ENCODE results near the gene CLINT1. TPM values are rescaled to one million over a fixed set of nuclear protein-coding genes. Genes with fewer than 3 reads are reported as not detected.
"Not testable (repeated sequence)": the region's sequence is repeated elsewhere in the genome, so short reads cannot be mapped to it uniquely, and the experiment has no call there.

CLINT1 gene
- total RNA-seq, 2 experiments from 2014 or later, result 64.9 to 68.6 TPM

DNA sequence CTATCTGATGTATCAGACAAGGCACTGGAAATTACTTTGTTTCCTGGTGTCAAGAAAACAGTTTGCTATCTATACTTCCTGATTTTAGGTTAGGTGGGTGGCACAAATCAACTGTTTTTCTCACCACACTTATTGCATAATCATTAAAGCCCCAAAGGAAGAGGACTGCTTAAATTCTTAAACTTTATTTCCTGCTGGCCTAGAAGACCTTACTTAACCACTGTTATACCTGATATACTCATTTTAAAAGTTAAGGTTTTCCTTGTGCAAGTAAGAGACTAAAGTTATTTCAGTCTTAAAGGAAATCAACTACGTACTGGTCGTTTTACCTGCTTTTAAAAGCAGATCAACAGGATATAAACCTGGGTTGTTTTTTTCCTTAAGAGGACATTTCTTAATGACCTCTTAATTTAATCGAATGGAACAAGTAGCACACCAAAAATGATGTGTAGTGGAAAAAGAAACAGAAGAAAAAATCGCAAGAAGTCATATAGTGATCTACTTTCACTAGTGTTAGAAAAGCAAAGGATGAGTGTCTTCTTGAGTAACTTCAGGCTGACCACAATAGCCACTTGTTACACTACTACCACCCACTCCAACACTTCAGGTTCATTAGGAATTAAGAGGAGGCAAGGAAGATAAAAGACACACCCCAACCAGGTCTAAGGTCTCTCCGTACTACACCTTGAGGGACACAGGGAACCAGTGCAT is 974 bp downstream of the CLINT1 start:
- Mint-ChIP-seq H3K9me3 (no peaks in the 10 kb centered on the region), H3K4me1 (peaks cover 70% of the 10 kb centered on the region), H3K27ac (peak overlapping the region; percentile 91), H3K27me3 (no peaks in the 10 kb centered on the region), H3K36me3 (ENCODE audit: low read depth) (peaks cover 14% of the 10 kb centered on the region), H3K4me3 (peak overlapping the region; percentile 90)
- no peak for DNase-seq
- ChIA-PET CTCF (interaction anchor here (0.7 to 4.0 kb wide), 9 partner anchors 8 to 137 kb away, joined by 3 to 30 read pairs (median 4); no protein-coding TSS in a partner anchor), POLR2A (interaction anchor here (0.9 to 1.0 kb wide), 4 partner anchors 10 to 55 kb away, joined by 3 read pairs; no protein-coding TSS in a partner anchor)

GRCh38 chr5:157855404-157855994 is 3.4 kb downstream of the CLINT1 start:
- ChIA-PET CTCF (interaction anchor here (0.5 to 4.0 kb wide), 12 partner anchors 10 to 117 kb away, joined by 3 to 30 read pairs (median 3); no protein-coding TSS in a partner anchor), POLR2A (interaction anchor here (1.4 to 1.7 kb wide), 3 partner anchors 9 to 713 kb away, joined by 4 to 5 read pairs (median 5); partner anchors contain the start of gene MED7)
- Mint-ChIP-seq H3K4me3 (no peak overlapping the region), H3K4me1 (peaks cover 61% of the 10 kb centered on the region), H3K36me3 (ENCODE audit: low read depth) (peaks cover 20% of the 10 kb centered on the region), H3K27ac (no peak overlapping the region), H3K27me3 (no peaks in the 10 kb centered on the region), H3K9me3 (no peaks in the 10 kb centered on the region)
- DNase-seq, result peak; percentile 22

- H3K27me3 Mint-ChIP-seq, H3K27ac Mint-ChIP-seq, POLR2A ChIA-PET, DNase-seq, H3K4me3 Mint-ChIP-seq, H3K9me3 Mint-ChIP-seq: not testable (repeated sequence)
- peaks cover 24% of the 10 kb centered on the region for H3K36me3 Mint-ChIP-seq (ENCODE audit: low read depth)
- CTCF ChIA-PET, result interaction anchor here (0.7 to 1.4 kb wide), 3 partner anchors 25 to 96 kb away, joined by 3 to 6 read pairs (median 4); no protein-coding TSS in a partner anchor
- peaks cover 50% of the 10 kb centered on the region for H3K4me1 Mint-ChIP-seq
Measured at GRCh38 chr5:157853365-157853764, 5.6 kb downstream of the CLINT1 start.

- no peaks in the 10 kb centered on the region for H3K27me3 Mint-ChIP-seq
- no peak overlapping the region for H3K27ac Mint-ChIP-seq
- H3K4me1 Mint-ChIP-seq, result peaks cover 7% of the 10 kb centered on the region
- POLR2A ChIA-PET, result interaction anchor here (1.5 kb wide), 1 partner anchor 9 kb away, joined by 5 read pairs; no protein-coding TSS in a partner anchor
- no peak for DNase-seq
- H3K9me3 Mint-ChIP-seq, result no peaks in the 10 kb centered on the region
- peaks cover 13% of the 10 kb centered on the region for H3K36me3 Mint-ChIP-seq (ENCODE audit: low read depth)
- no peak overlapping the region for H3K4me3 Mint-ChIP-seq
- CTCF ChIA-PET, result interaction anchor here (1.1 to 1.8 kb wide), 2 partner anchors 9 to 103 kb away, joined by 5 to 10 read pairs; no protein-coding TSS in a partner anchor
Measured at GRCh38 chr5:157845914-157846598, 12.9 kb downstream of the CLINT1 start.

GRCh38 chr5:157842787-157843186 is 16.2 kb downstream of the CLINT1 start:
- no peak for DNase-seq
- ChIA-PET CTCF (interaction anchor here (1.7 kb wide), 1 partner anchor 12 kb away, joined by 3 read pairs; no protein-coding TSS in a partner anchor), POLR2A (interaction anchor here (0.9 kb wide), 1 partner anchor 107 kb away, joined by 3 read pairs; no protein-coding TSS in a partner anchor)
- H3K27me3 Mint-ChIP-seq, result no peaks in the 10 kb centered on the region
- peaks cover 3% of the 10 kb centered on the region for H3K4me1 Mint-ChIP-seq
- H3K27ac Mint-ChIP-seq, result no peak overlapping the region
- H3K4me3 Mint-ChIP-seq, result no peak overlapping the region
- H3K9me3 Mint-ChIP-seq, result no peaks in the 10 kb centered on the region
- H3K36me3 Mint-ChIP-seq (ENCODE audit: low read depth), result peaks cover 11% of the 10 kb centered on the region

DNA sequence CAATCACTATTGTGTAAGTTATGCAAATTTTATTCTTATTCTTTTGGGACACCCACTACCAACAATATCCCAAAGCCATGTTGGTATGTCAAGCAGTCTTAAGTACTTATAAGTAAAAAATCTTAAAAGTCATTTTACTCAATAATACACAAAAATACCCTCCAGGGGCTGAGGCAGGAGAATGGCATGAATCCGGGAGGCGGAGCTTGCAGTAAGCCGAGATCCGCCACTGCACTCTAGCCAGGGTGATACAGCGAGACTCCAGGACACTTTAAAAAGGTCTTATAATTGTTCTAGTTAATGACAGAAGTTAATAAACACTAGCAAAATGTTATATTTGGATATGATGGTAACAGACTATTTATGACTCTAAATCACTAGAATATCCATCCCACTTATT is 16.8 kb downstream of the CLINT1 start:
- CTCF ChIA-PET, result interaction anchor here (0.6 to 1.7 kb wide), 2 partner anchors 12 to 1114 kb away, joined by 3 read pairs; no protein-coding TSS in a partner anchor
- no peak for DNase-seq
- peaks cover 6% of the 10 kb centered on the region for H3K36me3 Mint-ChIP-seq (ENCODE audit: low read depth)
- H3K27me3 Mint-ChIP-seq, result no peaks in the 10 kb centered on the region
- POLR2A ChIA-PET, result no interaction called here
- no peaks in the 10 kb centered on the region for H3K9me3 Mint-ChIP-seq
- no peak overlapping the region for H3K4me3 Mint-ChIP-seq
- H3K4me1 Mint-ChIP-seq, result peaks cover 3% of the 10 kb centered on the region
- H3K27ac Mint-ChIP-seq, result no peak overlapping the region

DNA sequence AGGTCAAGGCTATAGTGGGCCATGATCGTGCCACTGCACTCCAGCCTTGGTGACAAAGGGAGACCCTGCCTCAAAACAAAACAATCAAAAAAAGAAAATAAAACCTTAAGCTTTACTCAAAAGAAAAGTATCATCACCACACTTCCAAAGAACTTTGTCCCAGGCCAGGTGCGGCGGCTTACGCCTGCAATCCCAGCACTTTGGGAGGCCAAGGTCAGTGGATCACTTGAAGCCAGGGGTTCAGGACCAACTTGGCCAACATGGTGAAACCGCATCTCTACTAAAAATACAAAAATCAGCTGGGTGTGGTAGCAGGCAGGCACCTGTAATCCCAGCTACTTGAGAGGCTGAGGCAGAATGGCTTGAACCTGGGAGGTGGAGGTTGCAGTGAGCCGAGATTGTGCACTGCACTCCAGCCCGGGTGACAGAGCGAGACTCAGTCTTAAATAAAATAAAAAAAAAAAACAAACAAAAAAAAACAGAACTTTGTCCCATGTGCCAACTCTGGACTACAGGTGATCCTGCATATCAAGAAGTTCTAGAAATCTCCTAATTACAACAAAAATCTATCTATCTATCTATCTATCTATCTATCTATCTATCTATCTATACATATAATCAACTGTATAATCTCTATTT is 19.7 kb downstream of the CLINT1 start:
- Mint-ChIP-seq H3K27me3 (no peaks in the 10 kb centered on the region), H3K27ac (no peak overlapping the region), H3K4me3 (no peak overlapping the region), H3K9me3 (no peaks in the 10 kb centered on the region), H3K36me3 (ENCODE audit: low read depth) (peaks cover 3% of the 10 kb centered on the region), H3K4me1 (no peaks in the 10 kb centered on the region)
- DNase-seq, result no peak
- CTCF ChIA-PET, result no interaction called here
- POLR2A ChIA-PET, result no interaction called here

DNA sequence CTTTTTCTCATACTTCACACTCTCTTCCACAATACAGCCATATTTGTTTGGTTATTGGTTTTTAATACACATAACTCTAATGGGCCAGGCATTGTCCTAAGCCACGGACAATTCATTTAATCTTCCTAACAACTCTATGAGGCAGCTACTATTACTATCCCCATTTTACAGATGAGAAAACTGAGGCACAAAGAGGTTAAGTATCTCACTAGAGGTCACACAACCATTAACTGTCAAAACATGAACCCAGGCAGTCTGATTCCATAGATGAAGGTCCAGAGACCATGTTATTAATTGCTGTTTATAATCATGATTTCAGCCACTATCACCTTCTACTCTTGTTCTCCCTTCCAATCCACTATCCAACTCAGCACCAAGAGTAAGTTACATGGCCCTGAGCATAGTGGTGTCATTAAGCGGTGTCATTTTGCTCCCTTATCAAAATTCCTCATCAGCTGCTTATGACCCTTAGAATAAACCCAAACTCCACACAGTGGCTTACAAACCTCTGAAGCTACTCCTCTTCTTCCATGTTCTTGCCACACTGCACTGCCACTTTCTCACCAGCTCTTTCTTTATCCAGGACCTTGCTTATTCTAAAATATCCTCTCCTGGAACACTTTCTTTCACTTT is 22.7 kb downstream of the CLINT1 start:
- H3K36me3 Mint-ChIP-seq (ENCODE audit: low read depth), result peaks cover 3% of the 10 kb centered on the region
- POLR2A ChIA-PET, result no interaction called here

DNA sequence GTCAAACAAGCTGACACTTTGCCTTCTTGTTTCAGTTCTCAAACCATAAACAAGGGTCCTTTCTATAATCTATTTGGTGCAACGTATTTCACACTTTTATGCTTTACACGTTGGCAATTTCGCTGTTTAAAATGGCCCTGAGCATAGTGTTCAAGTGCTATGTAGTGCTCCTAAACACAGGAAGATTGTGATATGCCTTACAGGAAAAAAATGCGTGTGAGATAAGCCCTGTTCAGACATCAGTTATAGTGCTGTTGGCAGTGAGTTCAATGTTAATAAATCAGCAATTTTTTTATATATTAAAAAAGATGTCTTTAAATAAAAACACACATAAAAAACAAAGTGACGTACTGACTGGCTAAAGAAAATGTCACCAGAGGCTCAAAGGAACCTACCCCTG is 23.9 kb downstream of the CLINT1 start:
- no peaks in the 10 kb centered on the region for H3K36me3 Mint-ChIP-seq (ENCODE audit: low read depth)
- H3K27ac Mint-ChIP-seq, result no peak overlapping the region
- H3K4me1 Mint-ChIP-seq, result no peaks in the 10 kb centered on the region
- no peaks in the 10 kb centered on the region for H3K9me3 Mint-ChIP-seq
- no peaks in the 10 kb centered on the region for H3K27me3 Mint-ChIP-seq
- H3K4me3 Mint-ChIP-seq, result no peak overlapping the region
- DNase-seq, result no peak
- ChIA-PET POLR2A (no interaction called here), CTCF (interaction anchor here (1.0 kb wide), 1 partner anchor 8 kb away, joined by 3 read pairs; no protein-coding TSS in a partner anchor)

More for the DNA sequence above, 22.7 kb downstream of the CLINT1 start:
- H3K27me3 Mint-ChIP-seq, result no peaks in the 10 kb centered on the region
- H3K9me3 Mint-ChIP-seq, result no peaks in the 10 kb centered on the region
- DNase-seq, result no peak
- no peak overlapping the region for H3K4me3 Mint-ChIP-seq
- H3K27ac Mint-ChIP-seq, result no peak overlapping the region
- CTCF ChIA-PET, result no interaction called here
- no peaks in the 10 kb centered on the region for H3K4me1 Mint-ChIP-seq

DNA sequence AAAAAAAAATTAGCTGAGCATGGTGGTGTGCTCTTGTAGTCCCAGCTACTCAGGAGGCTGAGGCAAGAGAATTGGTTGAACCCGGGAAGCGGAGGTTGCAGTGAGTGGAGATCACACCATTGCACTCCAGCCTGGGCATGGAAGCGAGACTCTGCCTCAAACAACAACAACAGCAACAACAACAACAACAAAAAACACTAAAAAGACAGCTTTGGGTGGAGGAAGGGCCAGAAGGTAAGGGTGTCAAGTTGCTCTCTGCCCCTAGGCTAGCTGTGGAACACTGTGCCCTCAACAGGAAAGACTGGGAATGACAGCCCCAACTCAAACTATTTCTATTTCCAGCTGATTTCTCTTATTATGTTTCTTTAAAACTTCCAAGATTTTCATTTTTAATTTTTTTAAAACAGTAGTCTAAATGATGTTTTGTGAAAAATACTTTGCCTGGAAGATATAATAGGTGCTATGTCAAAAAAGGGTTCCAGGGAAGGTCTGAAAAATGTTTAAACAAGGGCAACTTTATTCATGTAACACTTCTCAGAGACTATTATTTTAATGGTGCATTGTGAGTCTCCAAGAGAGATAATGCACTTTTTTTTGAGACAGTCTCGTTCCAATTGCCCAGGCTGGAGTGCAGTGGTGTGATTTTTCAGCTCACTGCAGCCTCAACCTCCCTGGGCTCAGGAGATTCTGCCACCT is 29.9 kb downstream of the CLINT1 start:
- Mint-ChIP-seq H3K4me3 (no peak overlapping the region), H3K27me3 (no peaks in the 10 kb centered on the region), H3K27ac (no peak overlapping the region), H3K9me3 (no peaks in the 10 kb centered on the region), H3K4me1 (peaks cover 14% of the 10 kb centered on the region), H3K36me3 (ENCODE audit: low read depth) (no peaks in the 10 kb centered on the region)
- ChIA-PET POLR2A (interaction anchor here (0.9 kb wide), 1 partner anchor 28 kb away, joined by 3 read pairs; no protein-coding TSS in a partner anchor), CTCF (interaction anchor here (0.6 to 1.3 kb wide), 3 partner anchors 31 to 173 kb away, joined by 3 to 4 read pairs (median 4); no protein-coding TSS in a partner anchor)
- no peak for DNase-seq

DNA sequence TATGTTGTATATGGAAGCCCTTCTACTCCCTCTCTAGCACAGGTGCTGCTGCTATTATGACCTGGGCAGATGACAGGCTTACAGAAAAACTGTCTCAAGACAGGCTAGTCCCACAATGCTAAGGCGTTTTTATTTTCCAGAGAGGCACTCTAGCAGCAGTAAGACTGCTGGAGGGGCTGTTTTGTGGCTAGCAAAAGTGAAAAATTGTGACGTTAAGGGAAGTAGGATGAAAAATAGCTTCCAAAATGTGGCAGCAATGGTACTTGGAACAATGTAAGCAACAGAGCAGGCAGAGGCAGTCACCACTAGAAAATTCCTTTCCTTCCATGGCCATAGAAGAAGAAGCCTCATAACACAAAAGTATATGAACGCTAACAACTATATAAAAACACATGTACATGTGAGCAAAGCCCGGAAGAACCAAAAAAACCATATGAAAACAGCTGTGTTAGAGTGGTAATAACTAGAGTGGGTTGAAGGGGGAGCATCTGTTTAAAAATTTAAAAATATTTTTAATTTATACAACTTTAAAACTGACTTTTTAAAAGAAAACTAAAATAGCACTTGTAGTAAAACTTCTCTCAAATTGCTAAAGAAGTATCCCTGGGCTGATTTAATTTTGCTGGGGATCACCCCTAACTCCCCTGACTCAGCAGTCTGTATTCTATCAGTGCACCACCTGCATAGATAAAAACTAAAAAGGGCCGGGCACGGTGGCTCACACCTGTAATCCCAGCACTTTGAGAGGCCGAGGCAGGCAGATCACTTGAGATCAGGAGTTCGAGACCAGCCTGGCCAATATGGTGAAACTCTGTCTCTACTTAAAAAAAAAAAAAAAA is 30.6 kb downstream of the CLINT1 start:
- POLR2A ChIA-PET, result interaction anchor here (0.9 kb wide), 1 partner anchor 29 kb away, joined by 3 read pairs; no protein-coding TSS in a partner anchor
- no peaks in the 10 kb centered on the region for H3K27me3 Mint-ChIP-seq
- CTCF ChIA-PET, result interaction anchor here (0.7 to 1.3 kb wide), 3 partner anchors 25 to 123 kb away, joined by 3 to 4 read pairs (median 3); no protein-coding TSS in a partner anchor
- peaks cover 14% of the 10 kb centered on the region for H3K4me1 Mint-ChIP-seq
- DNase-seq, result no peak
- no peaks in the 10 kb centered on the region for H3K9me3 Mint-ChIP-seq
- H3K36me3 Mint-ChIP-seq (ENCODE audit: low read depth), result no peaks in the 10 kb centered on the region
- H3K27ac Mint-ChIP-seq, result no peak overlapping the region
- H3K4me3 Mint-ChIP-seq, result no peak overlapping the region
